ENCODE measurements around the gene CRYBG3.

CRYBG3 gene

DNA sequence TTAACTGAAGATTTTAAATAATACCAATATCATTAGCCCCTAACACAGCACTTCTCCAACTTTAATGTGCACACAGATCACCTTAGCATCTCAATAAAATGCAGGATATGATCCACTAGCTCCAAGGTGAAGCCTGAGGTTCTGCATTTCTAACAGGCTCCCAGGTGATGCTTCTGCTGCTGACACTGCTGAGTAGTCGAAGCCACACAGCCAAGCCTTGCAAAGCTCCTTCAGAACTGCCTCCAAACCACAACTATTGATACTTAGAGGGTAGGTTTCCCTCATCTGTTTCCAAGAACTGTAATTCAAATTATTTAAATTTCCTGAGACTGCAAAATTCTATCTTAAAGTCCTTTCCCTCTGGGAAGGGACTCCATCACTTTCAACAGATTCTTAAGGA, 146.6 kb downstream of the CRYBG3 start:
- no peak overlapping the region for H3K27ac ChIP-seq
- no peak for DNase-seq (ENCODE audit: low read depth, low spot score)

DNA sequence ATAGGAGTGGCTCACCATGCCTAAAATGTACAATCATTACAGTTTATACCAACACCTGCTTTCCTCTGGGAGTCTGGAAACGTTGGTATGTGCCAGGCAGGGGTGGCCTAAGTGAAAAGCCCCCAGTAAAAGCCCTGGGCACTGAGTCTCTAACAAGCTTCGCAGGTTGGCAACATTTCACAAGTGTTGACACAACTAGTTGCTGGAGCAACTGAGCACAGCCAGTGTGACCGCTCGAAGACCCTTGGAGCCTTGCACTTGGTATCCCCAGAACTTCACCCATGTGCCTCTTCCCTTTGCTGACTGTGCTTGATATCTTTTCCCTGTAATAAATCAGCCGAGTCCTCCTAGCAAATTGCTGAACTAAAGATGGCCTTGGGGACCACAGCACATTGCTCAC, 147.7 kb downstream of the CRYBG3 start:
- DNase-seq (ENCODE audit: low read depth, low spot score) = no peak
- H3K27ac ChIP-seq = no peak overlapping the region

DNA sequence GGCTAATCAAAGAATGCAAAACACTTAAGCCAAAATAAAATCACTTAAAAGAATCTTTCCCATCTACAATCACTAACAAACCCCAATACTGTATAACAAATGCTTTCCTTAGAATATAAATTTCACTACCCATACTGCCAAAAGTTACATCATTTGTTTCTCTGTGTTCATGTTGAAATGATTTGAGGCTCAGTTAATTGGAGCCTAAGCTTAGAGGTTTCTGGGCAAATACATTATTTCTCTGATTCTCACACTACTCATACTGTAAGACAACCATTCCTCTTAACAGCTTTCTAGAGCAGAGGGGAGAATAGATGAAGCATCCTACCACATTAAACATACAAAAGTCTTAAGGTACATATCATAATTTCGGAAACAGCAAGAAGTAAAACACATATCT, 148.3 kb downstream of the CRYBG3 start:
- no peak for DNase-seq (ENCODE audit: low read depth, low spot score)
- H3K27ac ChIP-seq = no peak overlapping the region

DNA sequence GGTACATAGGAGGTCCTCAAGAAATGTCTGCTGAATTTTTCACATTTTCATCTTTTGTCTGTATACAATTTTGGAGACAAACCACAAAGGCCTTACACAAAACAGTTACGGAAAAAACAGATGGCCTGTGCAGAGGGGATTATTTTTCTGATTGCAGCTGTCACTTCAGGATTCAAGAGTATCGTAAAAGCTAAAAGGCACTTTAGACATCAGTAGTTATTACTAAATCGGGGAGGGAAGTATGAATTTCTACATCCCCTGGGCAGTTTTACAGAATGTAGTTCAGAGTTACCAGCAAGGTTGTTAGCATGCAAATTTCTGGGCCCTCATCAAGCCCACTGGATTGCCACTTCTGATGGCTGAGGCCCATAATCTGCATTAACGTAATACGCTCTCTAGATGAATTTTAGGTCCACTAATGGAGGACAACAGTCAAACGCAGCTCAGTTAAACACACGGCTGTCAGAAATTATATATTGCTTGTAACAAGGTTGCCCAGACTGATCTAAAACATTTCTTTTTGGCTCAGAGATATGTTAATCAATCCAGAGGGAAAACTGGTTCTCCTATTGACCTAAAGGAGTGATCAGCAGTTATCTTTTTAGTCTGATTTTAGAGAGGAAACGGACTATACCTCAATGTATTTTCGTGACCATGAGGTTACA, 149.3 kb downstream of the CRYBG3 start:
- H3K27ac ChIP-seq = peak overlapping the region; percentile 58
- DNase-seq (ENCODE audit: low read depth, low spot score) = no peak

DNA sequence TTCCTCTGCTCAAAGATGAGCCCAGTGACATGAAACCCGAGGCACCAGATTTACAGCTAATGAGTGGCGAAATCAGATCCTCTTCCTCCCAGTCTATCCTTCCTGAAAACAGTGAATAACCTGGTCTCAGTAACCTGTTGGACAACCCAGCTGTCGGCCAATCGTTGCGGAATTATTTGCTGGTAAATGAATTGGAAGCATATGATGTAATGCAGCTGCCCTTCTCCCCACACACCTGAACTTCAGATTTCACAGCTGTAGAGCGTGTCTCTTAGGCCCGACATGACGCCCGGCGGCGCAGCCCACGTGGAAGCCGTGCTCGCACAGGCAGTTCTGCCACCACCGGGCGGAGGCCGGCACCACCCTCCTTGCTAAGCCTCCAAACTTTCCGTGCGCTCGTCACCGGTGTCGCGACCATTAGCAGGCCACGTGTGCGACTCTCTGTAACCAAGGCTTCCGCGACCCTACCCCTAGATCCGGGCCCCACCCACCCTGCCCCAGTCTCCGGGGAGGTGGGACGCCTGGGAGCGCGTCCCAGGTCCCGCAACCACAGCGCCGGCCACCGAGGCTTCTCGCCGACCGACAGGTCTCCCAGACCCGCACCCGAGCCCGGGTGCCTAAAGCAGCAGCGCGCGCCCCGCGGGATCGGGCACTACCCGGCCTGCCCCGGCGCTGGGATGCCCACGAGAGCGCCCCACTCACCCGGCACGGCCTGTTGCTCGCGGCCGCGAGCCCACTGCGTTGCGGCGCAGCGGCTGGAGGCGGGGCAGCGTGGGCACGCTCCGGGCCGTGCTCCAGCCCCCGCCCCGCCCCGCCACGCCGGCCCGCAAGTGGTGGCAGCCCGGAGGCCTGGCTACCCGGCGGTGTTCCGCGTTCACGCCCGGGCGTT, 150.1 kb downstream of the CRYBG3 start, which contains the start of gene RIOX2:
Gene RIOX2 (minus strand): TSS at position 753 of the 889 bp plus-strand sequence. CDS start 4,838 bp downstream, outside the sequence.
- peak; percentile 60 for DNase-seq (ENCODE audit: low read depth, low spot score)
- peak within 1 kb of the TSS; percentile 58 for H3K27ac ChIP-seq

DNA sequence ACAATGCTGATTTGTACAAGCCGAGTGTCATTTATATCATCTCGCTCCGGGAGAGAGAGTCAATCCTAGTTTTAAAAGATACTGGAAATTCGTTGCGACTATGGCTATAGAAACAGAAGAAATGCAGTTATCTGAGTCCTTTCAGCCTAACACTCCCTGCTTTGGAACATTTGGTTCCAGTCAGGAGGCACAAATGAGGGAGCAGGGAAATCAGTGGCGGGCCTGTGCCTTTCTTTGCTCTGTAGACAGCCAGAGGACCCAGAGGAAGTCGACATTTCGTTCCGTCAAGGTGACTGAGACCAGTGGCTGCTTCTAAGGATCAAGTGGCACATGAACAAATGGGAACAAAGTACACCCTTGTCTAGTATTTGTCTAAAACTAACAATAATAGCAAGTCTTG, 151.2 kb downstream of the CRYBG3 start:
- H3K27ac ChIP-seq = no peak overlapping the region
- no peak for DNase-seq (ENCODE audit: low read depth, low spot score)

DNA sequence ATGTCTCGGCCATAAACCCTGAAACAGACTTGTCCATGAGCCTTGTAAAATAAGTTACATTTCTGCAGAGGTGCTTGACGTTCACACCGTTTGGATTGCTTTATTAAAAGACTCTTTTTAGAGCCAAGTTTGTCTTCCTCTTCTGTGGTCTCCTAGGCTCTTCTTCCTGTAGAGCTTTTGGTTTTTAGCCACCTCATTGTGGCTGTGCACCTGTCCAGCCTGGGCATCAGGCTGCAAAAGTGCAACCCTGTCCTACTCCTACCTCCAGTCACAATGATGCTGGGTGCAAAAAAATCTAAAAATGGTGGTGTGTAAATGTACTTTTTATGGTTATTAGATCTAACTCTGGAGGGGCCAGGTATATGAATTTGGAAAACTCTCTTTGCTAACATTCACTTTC, 153.2 kb downstream of the CRYBG3 start:
- DNase-seq (ENCODE audit: low read depth, low spot score) = no peak
- H3K27ac ChIP-seq = no peak overlapping the region

DNA sequence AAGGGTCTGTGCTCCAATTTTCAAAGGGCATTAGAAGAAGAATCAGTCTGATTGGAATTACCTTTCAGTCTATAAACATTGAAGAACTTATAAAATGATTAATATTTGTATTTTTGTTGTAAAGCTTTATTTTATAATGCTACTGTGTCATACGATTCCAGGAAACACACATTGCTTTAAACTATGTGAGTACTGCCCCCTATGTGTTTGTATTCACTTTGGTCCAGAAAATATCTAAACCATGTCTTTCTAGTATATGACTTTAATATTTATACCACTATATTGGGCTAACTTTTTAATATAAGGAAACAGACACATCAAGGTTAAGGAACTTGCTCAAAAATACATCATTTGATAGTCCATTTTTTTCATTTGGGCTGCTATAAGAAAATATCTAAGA, 153.7 kb downstream of the CRYBG3 start:
- DNase-seq (ENCODE audit: low read depth, low spot score) = no peak
- H3K27ac ChIP-seq = no peak overlapping the region

DNA sequence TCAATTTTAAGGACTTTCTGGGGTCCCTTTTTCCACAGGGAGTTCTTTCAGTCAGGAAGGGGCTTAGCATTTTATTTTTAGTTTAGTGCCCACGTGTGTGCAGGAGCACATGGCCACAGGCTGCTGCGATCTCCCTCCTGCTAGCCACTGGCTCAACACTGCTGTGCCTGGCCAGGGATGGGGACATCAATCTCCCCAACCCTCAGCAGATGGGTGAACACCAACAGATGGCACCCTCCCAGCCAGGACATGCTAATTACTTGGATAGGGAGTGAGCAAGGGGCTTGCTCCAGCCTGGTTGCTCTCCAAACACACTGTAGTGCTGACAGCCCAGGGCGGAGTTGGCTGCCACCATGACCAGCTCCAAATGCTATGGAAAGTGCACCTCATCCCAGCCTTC, 157.8 kb downstream of the CRYBG3 start:
- H3K27ac ChIP-seq = no peak overlapping the region
- DNase-seq (ENCODE audit: low read depth, low spot score) = no peak

DNA sequence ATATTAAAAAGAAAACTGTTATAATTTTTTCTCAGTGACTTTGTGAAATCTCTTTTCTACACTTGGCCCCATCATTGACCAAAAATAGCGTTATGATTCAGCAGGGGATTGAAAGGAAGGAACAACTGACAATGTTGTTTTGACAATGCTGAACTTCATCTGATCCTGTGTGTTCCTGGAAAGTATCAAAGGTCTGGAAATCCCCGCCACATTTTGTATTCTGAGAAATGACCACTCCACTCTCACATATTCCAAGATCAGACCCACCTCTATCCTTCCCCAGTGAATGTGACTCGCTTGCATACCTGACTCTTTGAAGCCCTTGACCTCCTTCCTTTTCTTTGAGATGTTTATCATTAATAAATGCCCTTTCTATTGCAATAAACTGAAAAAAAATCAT, 160.1 kb downstream of the CRYBG3 start:
- DNase-seq (ENCODE audit: low read depth, low spot score) = no peak
- H3K27ac ChIP-seq = no peak overlapping the region

DNA sequence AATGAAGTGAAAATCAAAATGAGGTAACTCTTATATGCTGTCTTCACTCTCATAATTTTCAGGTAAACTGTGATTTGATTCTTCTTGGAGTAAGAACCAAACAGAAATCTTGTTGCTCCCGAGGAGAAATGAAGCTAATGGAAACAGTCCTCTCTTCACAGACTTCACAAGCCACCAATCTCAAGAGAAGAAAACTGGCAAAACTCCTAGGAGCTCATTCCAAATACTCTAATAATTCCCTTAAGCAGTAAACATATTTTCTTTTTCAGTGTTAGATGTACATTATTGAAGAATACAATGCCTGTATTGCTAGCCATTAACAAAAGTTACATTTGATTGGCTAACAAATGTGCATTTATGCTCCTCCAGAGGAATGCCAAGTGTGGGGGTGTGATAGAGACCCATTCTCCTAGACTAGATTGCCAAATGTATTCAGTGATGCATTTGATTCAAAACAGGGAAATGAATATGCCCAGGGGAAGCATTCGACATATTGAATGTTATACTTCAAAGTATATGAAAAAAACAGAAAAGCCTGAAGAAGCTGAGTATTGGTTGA, 162.2 kb downstream of the CRYBG3 start:
- H3K27ac ChIP-seq = no peak overlapping the region
- DNase-seq (ENCODE audit: low read depth, low spot score) = no peak

DNA sequence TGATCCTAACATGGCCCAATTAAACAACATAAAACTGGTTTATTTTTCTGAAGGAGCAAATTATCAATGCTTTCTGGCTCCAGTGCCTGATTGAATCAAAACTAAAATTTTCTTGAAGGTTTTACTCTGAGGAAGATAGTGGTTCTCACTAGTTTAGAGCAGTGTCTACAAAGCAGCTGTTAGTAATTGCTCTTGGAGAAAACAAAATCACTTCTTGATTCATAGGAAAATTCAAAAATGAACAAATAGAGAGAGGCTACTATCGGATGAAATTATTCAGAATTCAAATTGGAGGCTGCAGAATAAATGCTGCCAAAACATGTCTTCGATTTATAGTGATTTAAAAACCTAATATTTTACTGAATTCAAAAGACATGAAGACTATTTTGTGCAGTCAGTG, 165.5 kb downstream of the CRYBG3 start:
- H3K27ac ChIP-seq = no peak overlapping the region
- DNase-seq (ENCODE audit: low read depth, low spot score) = no peak

DNA sequence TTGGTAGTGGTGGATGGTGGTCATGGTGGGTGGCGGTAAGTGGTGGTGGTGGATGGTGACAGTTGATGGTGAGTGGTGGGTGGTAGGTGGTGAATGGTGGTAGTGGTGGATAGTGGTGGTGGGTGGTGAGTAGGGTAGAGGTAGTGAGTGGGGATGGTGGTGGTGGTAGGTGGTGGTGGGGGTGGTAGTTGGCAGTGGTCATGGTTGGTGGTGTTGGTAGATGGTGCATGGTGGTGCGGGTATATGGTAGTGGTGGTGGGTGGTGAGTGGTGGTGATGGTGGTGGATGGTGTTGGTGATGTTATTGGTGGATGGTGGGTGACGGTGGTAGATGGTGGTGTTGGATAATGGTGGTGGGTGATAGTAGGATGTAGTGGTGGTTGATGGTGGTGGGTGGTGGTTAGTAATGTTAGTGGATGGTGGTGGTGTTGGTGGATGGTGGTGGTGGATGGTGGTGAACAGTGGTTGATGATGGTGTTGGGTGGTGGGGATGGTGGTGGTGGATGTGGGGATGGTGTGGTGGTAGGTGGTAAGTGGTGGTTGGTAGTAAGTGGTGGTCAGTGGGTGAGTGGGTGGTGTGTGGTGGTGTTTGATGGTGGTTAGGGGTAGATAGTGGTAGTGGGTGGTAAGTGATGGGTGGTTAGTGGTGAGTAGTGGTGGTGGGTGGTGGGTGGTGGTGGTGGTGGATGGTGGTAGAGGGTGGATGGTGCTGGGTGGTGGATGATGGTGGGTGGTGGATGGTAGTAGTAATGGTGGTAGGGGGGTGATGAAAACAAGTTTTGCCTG, 167.2 kb downstream of the CRYBG3 start:
- H3K27ac ChIP-seq = no peak overlapping the region
- DNase-seq (ENCODE audit: low read depth, low spot score) = no peak

DNA sequence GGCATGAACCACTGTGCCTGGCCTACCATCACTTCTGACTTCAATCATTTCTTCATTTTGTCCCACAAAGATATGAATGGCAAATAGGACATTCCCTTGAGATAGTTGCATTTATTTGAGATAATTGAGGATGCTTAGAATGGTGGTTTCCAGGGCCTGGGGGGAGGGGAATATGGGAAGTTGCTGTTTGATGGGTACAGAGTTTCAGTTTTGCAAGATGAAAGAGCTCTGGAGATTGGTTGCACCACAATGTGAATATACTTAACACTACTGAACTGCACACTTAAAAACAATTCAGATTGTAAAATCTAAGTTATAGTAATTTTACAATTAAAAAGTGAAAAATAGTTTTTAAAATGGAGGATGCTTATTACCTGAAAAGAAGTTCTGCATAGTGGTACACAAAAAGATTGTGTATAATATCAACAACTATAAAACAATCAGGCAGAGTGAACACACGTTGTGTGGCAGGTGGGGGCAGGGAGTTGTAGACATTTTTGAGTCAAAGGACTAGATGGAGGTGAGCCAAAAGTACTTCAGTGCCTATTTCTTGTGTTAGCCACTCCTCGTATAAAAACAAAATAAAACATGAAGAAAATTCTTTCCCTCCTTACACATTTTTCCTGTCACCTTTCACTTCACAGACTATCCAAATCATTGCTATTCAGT, 168.9 kb downstream of the CRYBG3 start:
- no peak for DNase-seq (ENCODE audit: low read depth, low spot score)
- H3K27ac ChIP-seq = no peak overlapping the region

DNA sequence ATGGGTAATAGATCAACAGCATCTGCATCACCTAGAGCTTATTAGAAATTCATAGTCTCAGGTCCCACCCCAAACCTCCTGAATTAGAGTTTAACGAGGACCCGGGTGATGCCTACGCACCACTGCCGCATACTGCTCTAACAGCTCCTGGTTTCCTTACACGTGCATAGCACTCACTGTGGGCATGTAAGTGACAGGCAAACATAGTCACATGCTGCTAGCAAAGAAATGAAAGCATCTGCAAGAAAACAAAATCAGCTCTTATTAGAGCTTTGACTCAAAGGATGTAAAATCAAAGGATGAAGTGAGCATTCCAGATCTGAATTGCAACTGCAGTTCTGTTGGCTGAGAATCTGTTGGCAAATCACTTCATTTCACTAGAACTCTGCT, 169.5 kb downstream of the CRYBG3 start:
- no peak overlapping the region for H3K27ac ChIP-seq
- no peak for DNase-seq (ENCODE audit: low read depth, low spot score)

DNA sequence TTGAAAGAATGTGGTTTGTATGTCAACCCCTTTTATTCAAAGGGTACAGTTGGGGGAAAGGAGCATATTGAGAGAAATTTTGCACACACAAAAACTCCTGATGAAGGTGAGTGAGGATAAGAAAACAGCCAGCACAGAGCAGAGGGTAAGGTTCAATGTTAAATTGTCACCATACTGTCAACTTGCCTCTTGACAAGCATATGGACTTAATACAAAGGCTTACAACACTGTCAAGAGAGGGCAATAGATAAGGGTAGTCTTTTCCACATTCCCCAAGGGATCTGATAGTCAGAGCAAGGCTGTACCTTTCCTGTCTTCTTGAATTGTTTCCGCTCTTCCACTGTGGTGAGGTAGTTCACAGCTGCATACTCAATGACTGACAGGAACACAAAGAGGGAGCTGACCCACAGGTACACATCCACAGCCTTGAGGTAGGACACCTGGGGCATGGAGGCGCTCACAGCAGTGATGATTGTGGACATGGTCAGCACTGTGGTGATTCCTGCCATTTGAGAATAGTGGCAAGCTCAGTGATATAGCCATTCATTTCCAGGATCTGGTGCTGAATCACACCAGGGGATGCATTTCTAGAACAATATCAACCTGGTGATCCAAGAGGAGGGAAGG, 170.8 kb downstream of the CRYBG3 start:
- H3K27ac ChIP-seq = no peak overlapping the region
- no peak for DNase-seq (ENCODE audit: low read depth, low spot score)

DNA sequence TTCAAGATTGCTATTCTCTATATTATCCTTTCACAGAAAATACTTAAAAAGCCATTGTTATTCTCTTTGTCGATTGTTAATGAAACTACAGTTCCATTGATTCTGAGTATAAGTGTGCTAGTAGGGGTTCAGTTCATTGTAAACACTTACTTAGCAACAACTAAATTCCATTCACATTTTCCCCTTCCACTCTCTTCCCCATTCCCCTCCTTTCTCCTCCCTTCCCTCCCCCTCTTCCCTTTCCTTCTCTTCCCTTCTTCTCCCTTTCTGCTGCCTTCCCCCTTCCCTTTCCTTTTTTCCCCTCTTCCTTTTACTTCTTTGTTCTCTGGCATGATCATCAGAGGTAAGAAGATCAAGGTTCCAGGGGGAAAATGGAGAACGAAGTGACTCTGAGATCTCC, 171.7 kb downstream of the CRYBG3 start:
- DNase-seq (ENCODE audit: low read depth, low spot score) = no peak
- H3K27ac ChIP-seq = no peak overlapping the region

DNA sequence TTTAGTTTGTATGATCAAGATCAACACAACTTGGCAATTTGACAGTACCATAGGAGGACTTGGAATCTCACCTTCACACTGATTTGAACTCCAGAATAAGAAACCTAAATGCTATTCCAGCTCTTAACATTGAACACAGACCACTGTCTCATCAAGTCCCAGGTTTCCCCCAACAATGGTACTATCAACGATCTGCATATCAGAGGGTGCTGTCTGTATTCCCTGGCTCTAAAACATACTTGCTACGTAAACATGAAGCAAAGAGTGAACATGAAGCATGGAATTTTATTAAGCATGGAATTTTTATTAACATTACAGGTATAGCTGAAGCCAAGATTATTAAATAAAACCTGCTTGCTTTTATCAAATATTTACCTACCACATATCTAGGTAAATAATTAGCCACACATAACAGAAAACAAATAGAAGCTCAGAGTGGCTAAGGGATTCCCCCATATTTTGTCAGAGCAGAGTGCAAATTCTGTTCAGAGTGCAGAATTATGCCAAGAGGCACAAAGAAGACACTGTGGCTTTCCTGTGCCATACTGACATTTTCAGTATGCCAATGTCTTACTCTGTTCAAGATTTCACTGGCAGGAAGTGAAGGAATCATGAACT, 172.6 kb downstream of the CRYBG3 start:
- no peak overlapping the region for H3K27ac ChIP-seq
- DNase-seq (ENCODE audit: low read depth, low spot score) = no peak

All from epithelial cell of prostate (primary cell).